A549 treated with AZD2906 at 1 μM for 4 hours (cell line): Measurements from ENCODE around the gene ZNF83. TPM values are rescaled to one million over a fixed set of nuclear protein-coding genes. Genes with fewer than 3 reads are reported as not detected.

Source experiments
- total RNA-seq: library from RNA; stranded (reverse); fragments of 200-300 nt; extraction: Qiagen RNA extraction; gene quantifications from 5 replicates; pipeline ENCODE4 v1.2.3, GENCODE V29; 2022

Gene ZNF83
- 0.03 to 0.11 TPM (median 0.07 TPM) in 5 replicates for total RNA-seq

DNA sequence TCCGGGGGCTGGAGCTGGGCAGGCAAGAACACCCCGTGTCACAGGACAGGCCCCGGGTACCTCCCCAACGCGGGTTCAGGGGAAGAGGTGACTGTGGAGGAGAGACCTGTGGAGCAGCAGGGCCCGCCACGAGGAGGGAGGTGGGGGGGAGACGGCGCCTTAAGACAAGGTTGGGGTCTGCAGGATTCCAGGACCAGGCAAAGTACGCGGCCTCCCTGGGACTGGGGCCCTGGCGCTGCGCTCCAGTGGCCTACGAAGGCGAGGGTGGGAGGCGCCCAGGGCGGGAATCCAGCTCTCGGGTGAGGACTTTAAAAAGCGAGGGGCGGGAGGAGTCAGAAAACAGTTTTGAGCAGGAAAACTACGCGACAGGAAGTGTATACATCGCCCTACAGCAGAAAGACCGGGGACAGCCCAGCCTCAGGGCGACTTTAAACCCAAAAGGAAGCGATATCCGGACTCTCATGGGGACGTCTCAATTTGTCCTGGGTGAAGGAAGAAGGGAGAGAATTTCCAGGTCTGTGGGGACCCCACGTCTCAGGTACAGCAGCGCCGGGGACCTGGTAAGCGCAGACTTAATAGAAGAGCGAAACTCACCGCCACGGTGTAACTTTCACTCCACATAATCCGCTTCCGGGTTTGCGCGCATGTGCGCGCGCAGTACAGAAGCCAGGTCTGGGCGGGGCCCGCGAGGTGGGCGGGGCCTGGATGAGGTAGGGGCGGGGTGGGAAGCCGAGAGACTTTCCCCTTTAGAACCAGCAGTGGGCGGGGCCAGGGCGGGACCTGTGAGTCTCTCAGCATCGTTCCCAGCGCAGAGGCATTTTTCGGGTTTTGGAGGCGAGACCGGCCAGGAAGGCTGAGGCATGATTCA lies at the start of gene ZNF83:
ZNF83 (minus strand) TSS at position 638 of the 868 bp plus-strand sequence.

DNA sequence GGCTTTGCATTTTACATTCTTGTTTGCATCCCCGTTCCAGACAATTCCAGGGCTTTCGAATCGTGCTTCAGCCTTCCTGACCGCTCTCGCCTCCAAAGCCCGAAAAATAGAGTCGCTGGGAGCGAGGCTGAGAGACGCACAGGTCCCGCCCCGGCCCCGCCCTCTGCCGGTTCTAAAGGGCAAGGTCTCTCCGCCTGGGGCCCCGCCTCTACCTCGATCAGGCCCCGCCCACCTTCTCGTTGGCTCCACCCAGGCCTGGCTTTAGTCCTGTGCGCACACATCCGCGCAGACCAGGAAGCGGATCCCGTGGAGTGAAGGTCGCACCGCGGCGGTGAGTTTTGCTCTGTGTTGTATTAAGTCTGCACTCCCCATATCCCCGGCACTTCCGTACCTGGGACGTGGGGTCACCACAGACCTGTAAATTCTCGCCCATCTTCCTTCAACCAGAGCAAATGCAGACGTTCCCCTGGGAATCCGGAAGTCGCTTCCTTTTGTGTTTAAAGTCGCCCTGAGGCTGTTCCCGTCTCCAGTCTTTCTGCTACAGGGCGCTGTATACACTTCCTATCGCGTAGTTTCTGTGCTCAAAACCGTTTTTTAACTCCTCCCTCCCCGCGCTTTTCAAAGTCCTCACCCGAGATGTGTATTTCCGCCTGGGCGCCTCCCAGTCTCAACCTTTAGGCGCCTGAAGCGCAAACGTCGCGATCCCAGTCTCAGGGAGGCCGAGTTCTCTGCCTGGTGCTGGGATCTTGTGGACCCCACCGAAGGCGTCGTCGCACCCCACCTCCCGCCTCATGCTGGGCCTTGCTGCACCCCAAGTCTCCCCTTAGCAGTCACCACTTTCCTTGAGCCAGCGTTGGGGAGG lies 67.9 kb downstream of the ZNF83 start, which contains the start of gene ZNF701:
ZNF701 (plus strand) TSS at position 288 of the 862 bp plus-strand sequence. CDS start 3,861 bp downstream, outside the sequence.

Other genes with a start within 250 kb of the ZNF83 start
- gene ZNF528, start 240.5 kb downstream of the ZNF83 start, total RNA-seq, result 0.24 to 0.27 TPM in 2 of 5 replicates, not detected in the others
- not detected in 5 replicates for gene ZNF534, start 209.2 kb downstream of the ZNF83 start, total RNA-seq
- not detected in 5 replicates for gene ZNF578, start 184.8 kb downstream of the ZNF83 start, total RNA-seq
- 0.04 to 0.11 TPM (median 0.10 TPM) in 5 replicates for gene ZNF808, start 110.7 kb downstream of the ZNF83 start, total RNA-seq
- 0.09 to 0.29 TPM (median 0.26 TPM) in 5 replicates for gene ZNF701, start 68.1 kb downstream of the ZNF83 start, total RNA-seq
- gene ZNF611, start 96.7 kb upstream of the ZNF83 start, total RNA-seq, result 2.3 to 3.5 TPM (median 3.2 TPM) in 5 replicates
- 0.07 to 0.27 TPM (median 0.17 TPM) in 5 replicates for gene ZNF600, start 148.4 kb upstream of the ZNF83 start, total RNA-seq
- gene ZNF28, start 183.3 kb upstream of the ZNF83 start, total RNA-seq, result 0.45 to 2.1 TPM (median 1.1 TPM) in 5 replicates
- 0.31 to 0.78 TPM (median 0.45 TPM) in 5 replicates for gene ZNF468, start 219.3 kb upstream of the ZNF83 start, total RNA-seq